ENCODE results near the gene SHROOM4.

SHROOM4 gene

DNA sequence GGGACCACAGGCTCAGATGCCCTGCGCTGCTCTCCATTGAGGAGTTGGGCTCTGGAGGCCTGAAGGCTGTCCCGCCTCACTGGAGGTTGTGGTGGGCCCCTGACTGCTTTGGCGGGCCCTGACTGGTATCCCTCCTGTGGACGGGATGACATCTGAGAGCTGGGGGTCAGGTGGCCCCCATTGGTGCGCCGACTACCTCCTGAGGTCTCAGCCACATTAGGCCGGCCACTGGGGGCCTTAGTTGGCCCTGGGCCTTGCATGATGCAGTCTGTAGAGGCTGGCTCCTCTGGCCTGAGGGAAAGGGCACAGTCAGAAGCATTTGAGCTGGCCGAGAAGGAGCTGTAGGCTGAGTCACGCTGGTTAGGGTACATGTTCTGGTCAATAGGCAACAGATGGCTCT lies 178.8 kb downstream of the SHROOM4 start:
- H3K9ac ChIP-seq (ENCODE audit: low read depth, low read length) = no peak overlapping the region
- no peaks in the 10 kb centered on the region for H3K36me3 ChIP-seq (ENCODE audit: insufficient read depth, low read length)
- H2AFZ ChIP-seq (ENCODE audit: low read depth, low read length) = no peak overlapping the region
- no peak overlapping the region for H3K27ac ChIP-seq (ENCODE audit: low read length)
- no peak for TF ChIP-seq EZH2 (IDR thresholded peaks at IDR 0.05; ENCODE audit: borderline replicate concordance, low read depth, low read length, severe bottlenecking)
- TF ChIP-seq, protein P1, sequence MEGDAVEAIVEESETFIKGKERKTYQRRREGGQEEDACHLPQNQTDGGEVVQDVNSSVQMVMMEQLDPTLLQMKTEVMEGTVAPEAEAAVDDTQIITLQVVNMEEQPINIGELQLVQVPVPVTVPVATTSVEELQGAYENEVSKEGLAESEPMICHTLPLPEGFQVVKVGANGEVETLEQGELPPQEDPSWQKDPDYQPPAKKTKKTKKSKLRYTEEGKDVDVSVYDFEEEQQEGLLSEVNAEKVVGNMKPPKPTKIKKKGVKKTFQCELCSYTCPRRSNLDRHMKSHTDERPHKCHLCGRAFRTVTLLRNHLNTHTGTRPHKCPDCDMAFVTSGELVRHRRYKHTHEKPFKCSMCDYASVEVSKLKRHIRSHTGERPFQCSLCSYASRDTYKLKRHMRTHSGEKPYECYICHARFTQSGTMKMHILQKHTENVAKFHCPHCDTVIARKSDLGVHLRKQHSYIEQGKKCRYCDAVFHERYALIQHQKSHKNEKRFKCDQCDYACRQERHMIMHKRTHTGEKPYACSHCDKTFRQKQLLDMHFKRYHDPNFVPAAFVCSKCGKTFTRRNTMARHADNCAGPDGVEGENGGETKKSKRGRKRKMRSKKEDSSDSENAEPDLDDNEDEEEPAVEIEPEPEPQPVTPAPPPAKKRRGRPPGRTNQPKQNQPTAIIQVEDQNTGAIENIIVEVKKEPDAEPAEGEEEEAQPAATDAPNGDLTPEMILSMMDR (IDR thresholded peaks at IDR 0.05; ENCODE audit: borderline replicate concordance, extremely low read depth, low read length, poor library complexity, severe bottlenecking) = no peak
- H3K9me3 ChIP-seq (ENCODE audit: insufficient read depth, low read length, severe bottlenecking) = no peaks in the 10 kb centered on the region
- no peak overlapping the region for H3K4me2 ChIP-seq (ENCODE audit: insufficient read depth, low read length)
- DNase-seq (no peak), ATAC-seq (ENCODE audit: insufficient read depth, low read depth) (no peak)
- H4K20me1 ChIP-seq (ENCODE audit: insufficient read depth, low read length) = no peaks in the 10 kb centered on the region
- no peaks in the 10 kb centered on the region for H3K79me2 ChIP-seq (ENCODE audit: insufficient read depth, low read length)
- H3K4me3 ChIP-seq (ENCODE audit: low read depth in 1 of 2, low read length in 2 of 2) = no peak overlapping the region
- no peaks in the 10 kb centered on the region for H3K4me1 ChIP-seq (ENCODE audit: insufficient read depth, low read length)
- H3K27me3 ChIP-seq (ENCODE audit: insufficient read depth, low read length, poor library complexity) = no peaks in the 10 kb centered on the region

DNA sequence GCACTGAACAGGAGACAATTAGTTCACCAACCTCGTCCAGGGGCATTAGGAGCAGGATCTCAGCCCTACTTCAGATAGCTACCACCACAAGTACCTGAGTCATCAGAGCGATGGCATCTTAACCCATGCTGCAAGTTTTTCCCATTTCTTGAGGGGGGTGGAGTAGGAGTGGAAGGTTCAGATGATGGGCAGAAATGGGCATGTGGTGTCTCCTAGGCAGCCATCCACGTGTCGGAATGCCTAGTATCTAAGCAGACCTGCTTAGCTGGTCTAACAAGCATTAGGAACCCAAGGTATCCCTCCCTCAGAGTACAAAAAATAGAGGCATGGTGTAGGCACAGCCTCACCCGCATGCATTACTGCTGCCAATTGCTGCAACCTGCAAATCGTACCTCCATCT lies 184.2 kb downstream of the SHROOM4 start:
- ATAC-seq (ENCODE audit: insufficient read depth, low read depth) (no peak), DNase-seq (no peak)
- Histone ChIP-seq H3K36me3 (ENCODE audit: insufficient read depth, low read length) (no peaks in the 10 kb centered on the region), H3K9ac (ENCODE audit: low read depth, low read length) (no peak overlapping the region), H3K4me3 (ENCODE audit: low read depth in 1 of 2, low read length in 2 of 2) (no peak overlapping the region), H2AFZ (ENCODE audit: low read depth, low read length) (no peak overlapping the region), H3K4me2 (ENCODE audit: insufficient read depth, low read length) (no peak overlapping the region), H3K27ac (ENCODE audit: low read length) (no peak overlapping the region), H4K20me1 (ENCODE audit: insufficient read depth, low read length) (no peaks in the 10 kb centered on the region), H3K9me3 (ENCODE audit: insufficient read depth, low read length, severe bottlenecking) (no peaks in the 10 kb centered on the region), H3K27me3 (ENCODE audit: insufficient read depth, low read length, poor library complexity) (no peaks in the 10 kb centered on the region), H3K4me1 (ENCODE audit: insufficient read depth, low read length) (no peaks in the 10 kb centered on the region), H3K79me2 (ENCODE audit: insufficient read depth, low read length) (no peaks in the 10 kb centered on the region)
- TF ChIP-seq, protein P1 (IDR thresholded peaks at IDR 0.05; ENCODE audit: borderline replicate concordance, extremely low read depth, low read length, poor library complexity, severe bottlenecking) = no peak
- TF ChIP-seq EZH2 (IDR thresholded peaks at IDR 0.05; ENCODE audit: borderline replicate concordance, low read depth, low read length, severe bottlenecking) = no peak

DNA sequence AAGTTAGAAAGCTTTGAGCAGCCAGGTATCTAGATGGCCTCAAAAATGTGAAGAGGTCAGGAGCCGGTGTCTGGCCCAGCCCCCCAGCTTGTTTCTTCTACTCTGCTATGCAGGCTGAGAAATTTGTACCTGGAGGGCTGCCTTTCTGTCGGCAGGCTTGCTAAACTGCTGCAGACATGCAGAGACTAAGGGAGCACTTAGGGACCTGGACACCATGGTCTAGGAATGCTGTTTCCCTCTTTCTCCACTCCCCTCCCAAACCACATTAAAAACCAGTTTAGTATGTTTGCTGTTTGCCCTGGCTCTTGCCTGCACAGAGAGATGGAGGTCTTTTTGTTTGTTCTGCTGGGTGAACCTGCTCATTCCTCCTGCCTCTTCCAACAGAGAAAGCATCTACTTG lies 186.3 kb downstream of the SHROOM4 start:
- Histone ChIP-seq H3K27me3 (ENCODE audit: insufficient read depth, low read length, poor library complexity) (no peaks in the 10 kb centered on the region), H4K20me1 (ENCODE audit: insufficient read depth, low read length) (no peaks in the 10 kb centered on the region), H3K4me3 (ENCODE audit: low read depth in 1 of 2, low read length in 2 of 2) (no peak overlapping the region), H3K9me3 (ENCODE audit: insufficient read depth, low read length, severe bottlenecking) (no peaks in the 10 kb centered on the region), H2AFZ (ENCODE audit: low read depth, low read length) (no peak overlapping the region), H3K4me1 (ENCODE audit: insufficient read depth, low read length) (no peaks in the 10 kb centered on the region), H3K9ac (ENCODE audit: low read depth, low read length) (no peak overlapping the region), H3K4me2 (ENCODE audit: insufficient read depth, low read length) (no peak overlapping the region), H3K27ac (ENCODE audit: low read length) (no peak overlapping the region), H3K79me2 (ENCODE audit: insufficient read depth, low read length) (no peaks in the 10 kb centered on the region), H3K36me3 (ENCODE audit: insufficient read depth, low read length) (no peaks in the 10 kb centered on the region)
- no peak for TF ChIP-seq EZH2 (IDR thresholded peaks at IDR 0.05; ENCODE audit: borderline replicate concordance, low read depth, low read length, severe bottlenecking)
- TF ChIP-seq, protein P1 (IDR thresholded peaks at IDR 0.05; ENCODE audit: borderline replicate concordance, extremely low read depth, low read length, poor library complexity, severe bottlenecking) = no peak
- no peak for DNase-seq
- no peak for ATAC-seq (ENCODE audit: insufficient read depth, low read depth)

DNA sequence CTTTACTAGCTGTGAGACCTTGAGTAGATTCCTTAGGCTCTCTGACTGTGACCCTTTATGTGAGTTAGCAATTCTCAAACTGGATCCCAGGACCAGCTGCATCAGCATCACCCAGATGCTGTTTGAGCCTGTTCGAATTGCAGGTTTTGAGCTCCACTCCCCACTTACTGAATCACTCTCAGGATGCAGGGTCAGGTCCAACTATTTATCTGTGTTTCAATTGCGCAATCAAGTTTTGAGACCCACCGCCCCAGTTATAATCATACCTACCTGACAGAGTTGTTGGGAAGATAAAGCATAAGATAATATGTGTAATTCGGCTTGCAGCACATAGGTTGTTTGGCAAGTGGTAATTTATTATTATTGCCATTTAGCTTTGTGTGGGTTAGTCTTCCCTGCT lies 187.6 kb downstream of the SHROOM4 start:
- Histone ChIP-seq H3K4me2 (ENCODE audit: insufficient read depth, low read length) (no peak overlapping the region), H3K9ac (ENCODE audit: low read depth, low read length) (no peak overlapping the region), H3K9me3 (ENCODE audit: insufficient read depth, low read length, severe bottlenecking) (no peaks in the 10 kb centered on the region), H3K4me1 (ENCODE audit: insufficient read depth, low read length) (no peaks in the 10 kb centered on the region), H3K36me3 (ENCODE audit: insufficient read depth, low read length) (no peaks in the 10 kb centered on the region), H4K20me1 (ENCODE audit: insufficient read depth, low read length) (no peaks in the 10 kb centered on the region), H3K27me3 (ENCODE audit: insufficient read depth, low read length, poor library complexity) (no peaks in the 10 kb centered on the region), H3K4me3 (ENCODE audit: low read depth in 1 of 2, low read length in 2 of 2) (no peak overlapping the region), H3K27ac (ENCODE audit: low read length) (no peak overlapping the region), H3K79me2 (ENCODE audit: insufficient read depth, low read length) (no peaks in the 10 kb centered on the region), H2AFZ (ENCODE audit: low read depth, low read length) (no peak overlapping the region)
- DNase-seq (no peak), ATAC-seq (ENCODE audit: insufficient read depth, low read depth) (no peak)
- no peak for TF ChIP-seq EZH2 (IDR thresholded peaks at IDR 0.05; ENCODE audit: borderline replicate concordance, low read depth, low read length, severe bottlenecking)
- TF ChIP-seq, protein P1 (IDR thresholded peaks at IDR 0.05; ENCODE audit: borderline replicate concordance, extremely low read depth, low read length, poor library complexity, severe bottlenecking) = no peak

Measured in DND-41 (cell line).